ENCODE data around the gene ARID5B. TPM values are rescaled to one million over a fixed set of nuclear protein-coding genes. Genes with fewer than 3 reads are reported as not detected.

Gene ARID5B
- total and polyA plus RNA-seq, 2 of the 4 experiments (the other 2 are of a cell fraction): 41.0 to 125 TPM

- WGBS, 2 experiments (ENCODE audit: extremely low coverage in 2 of 2, insufficient read length in 1 of 2): 100% methylated on average over 1 of the region's 3 CpGs; no CpG with 5 or more reads in 1 of the 2 experiments
- no peak overlapping the region for H3K56ac ChIP-seq (ENCODE audit: extremely low read depth, insufficient read depth, low read length)
- no peak overlapping the region for H2BK20ac ChIP-seq (ENCODE audit: low read depth, low read length)
- dilution Hi-C loops (cut with HindIII; ENCODE audit: low sequenced_read_pairs, unreplicated experiment): no loop called here
- H3K9ac ChIP-seq (ENCODE audit: low read depth, low read length): no peak overlapping the region
- TF ChIP-seq CHD1 (IDR thresholded peaks at IDR 0.05; ENCODE audit: low read depth, low read length) (no peak), SMC3 (IDR thresholded peaks at IDR 0.05; ENCODE audit: low read depth, low read length) (no peak), RCOR1 (IDR thresholded peaks at IDR 0.05; ENCODE audit: insufficient replicate concordance, low read length) (no peak), MAFK (IDR thresholded peaks at IDR 0.05; ENCODE audit: low read depth, low read length) (no peak), MXI1 (IDR thresholded peaks at IDR 0.05; ENCODE audit: borderline replicate concordance, low read depth, low read length) (no peak), USF2 (IDR thresholded peaks at IDR 0.05; ENCODE audit: low read depth, low read length) (no peak), ELK1 (IDR thresholded peaks at IDR 0.05; ENCODE audit: borderline replicate concordance, low read depth, low read length) (no peak), CEBPB (IDR thresholded peaks at IDR 0.05; ENCODE audit: low read depth, low read length) (no peak)
- CTCF ChIA-PET: interaction anchor here (0.9 kb wide), 1 partner anchor 25 kb away, joined by 6 read pairs; no protein-coding TSS in a partner anchor
- peak overlapping the region; percentile 45; the same call in 1 of the 2 replicates for H3K18ac ChIP-seq (ENCODE audit: low read depth, low read length)
- no peak overlapping the region for H2BK15ac ChIP-seq (ENCODE audit: low read depth, low read length)
- peak overlapping the region; percentile 39; the same call in 1 of the 2 replicates for H3K23ac ChIP-seq (ENCODE audit: low read depth, low read length)
- no TSS peak for BruUV-seq (replicated peaks)
- H3K27ac ChIP-seq (ENCODE audit: insufficient read depth, low read length): peak overlapping the region; percentile 12; the same call in 1 of the 2 replicates
- H4K8ac ChIP-seq (ENCODE audit: low read depth in 2 of 2, low read length in 2 of 2): peak overlapping the region in 1 of 2 experiments; percentile 47; a peak in 2 of 4 replicates
- H4K20me1 ChIP-seq (ENCODE audit: insufficient read depth, low read length): peaks cover 72% of the 10 kb centered on the region
- H3K36me3 ChIP-seq (ENCODE audit: control insufficient read depth, insufficient read depth, low read length): peaks cover 81% of the 10 kb centered on the region
- H2BK120ac ChIP-seq (ENCODE audit: low read depth, low read length): peak overlapping the region; percentile 62; the same call in 1 of the 2 replicates
- H4K5ac ChIP-seq (ENCODE audit: low read depth, low read length): peak overlapping the region; percentile 69; the same call in 1 of the 2 replicates
- 0 out of 2 replicates have a peak overlapping the region, but pooled peaks have one; percentile 16 for H4K91ac ChIP-seq (ENCODE audit: insufficient read depth, low read depth, low read length)
- ATAC-seq (ENCODE audit: low read depth): no peak
- no peaks in the 10 kb centered on the region for H3K9me3 ChIP-seq (ENCODE audit: control insufficient read depth, insufficient read depth, low read length)
- no peak overlapping the region for H2AK9ac ChIP-seq (replicated peaks; ENCODE audit: low read depth, low read length, poor library complexity)
- 0 out of 2 replicates have a peak overlapping the region, but pooled peaks have one; percentile 0 for H3K4ac ChIP-seq (ENCODE audit: low read depth, low read length)
- in situ Hi-C loops (cut with MboI; ENCODE audit: low sequenced_read_pairs): no loop called here
- H2BK5ac ChIP-seq (ENCODE audit: low read depth, low read length, poor library complexity, severe bottlenecking): peak overlapping the region; percentile 42
- H3K9me1 ChIP-seq (ENCODE audit: insufficient read depth, low read length): peaks cover 11% of the 10 kb centered on the region
- DNase-seq: peak; percentile 65
- H3K4me1 ChIP-seq (ENCODE audit: control insufficient read depth, insufficient read depth, low read length): peaks cover 16% of the 10 kb centered on the region
- POLR2A ChIA-PET (ENCODE audit: unreplicated experiment): interaction anchor here (1.2 kb wide), 1 partner anchor 167 kb away, joined by 3 read pairs; no protein-coding TSS in a partner anchor
- no peaks in the 10 kb centered on the region for H3K27me3 ChIP-seq (ENCODE audit: control insufficient read depth, insufficient read depth, low read length)
- H3K14ac ChIP-seq (replicated peaks; ENCODE audit: low read depth, low read length): peak overlapping the region; percentile 42; the same call in 1 of the 2 replicates
- H3K4me2 ChIP-seq (ENCODE audit: low read depth, low read length): no peak overlapping the region
- peak overlapping the region; percentile 15; the same call in 1 of the 2 replicates for H2AK5ac ChIP-seq (ENCODE audit: low read depth, low read length)
- no peak overlapping the region for H3K4me3 ChIP-seq (ENCODE audit: insufficient read depth, low read depth, low read length)
- intact Hi-C loops (cut with micrococcal nuclease): no loop called here
- H3K79me1 ChIP-seq (ENCODE audit: low read depth in 1 of 2, low read length in 2 of 2): peaks cover 23 to 80% of the 10 kb centered on the region in 2 experiments
- no peak overlapping the region for H2AFZ ChIP-seq (replicated peaks; ENCODE audit: low read length, poor library complexity)
Measured at GRCh38 chr10:62063795-62064472, 162.4 kb downstream of the ARID5B start.
